Brain microvascular endothelial cell (primary cell): ENCODE results near the gene RFX4.

Experiments
- DNase-seq: peaks from one replicate; pipeline ENCODE4 v3.0.0-alpha.2; 2020
- H3K27ac ChIP-seq: fragments of 250-450 bp; sonication (Bioruptor Pico); 2 replicates; pipeline ENCODE4 v1.5.1; 2020; ENCODE audit warnings: mild to moderate bottlenecking, moderate library complexity
- H3K27me3 ChIP-seq: fragments of 250-450 bp; sonication (Bioruptor Pico); replicated peaks from 2 replicates; pipeline ENCODE4 v1.5.1; 2020; ENCODE audit warnings: mild to moderate bottlenecking
- H3K36me3 ChIP-seq: fragments of 250-450 bp; sonication (Bioruptor Pico); replicated peaks from 2 replicates; pipeline ENCODE4 v1.5.1; 2020; ENCODE audit warnings: mild to moderate bottlenecking
- H3K4me3 ChIP-seq: 2 replicates; pipeline ENCODE4 v1.5.1; 2011; ENCODE audit warnings: low read depth, mild to moderate bottlenecking, control low read depth, low read length, moderate library complexity
- in situ Hi-C: cut with HindIII; loops from 2 replicates; pipeline ENCODE4 v1.10.0; 2017; ENCODE audit warnings: low sequenced_read_pairs, low pct_ligation_motif_present
- TF ChIP-seq, protein P1 (sequence below): IDR thresholded peaks from 2 replicates; pipeline ENCODE4 v1.5.1; 2011; ENCODE audit warnings: low read depth, mild to moderate bottlenecking, moderate library complexity, low read length, control low read depth, inconsistent platforms; ENCODE audit errors: missing control alignments

RFX4 gene

DNA sequence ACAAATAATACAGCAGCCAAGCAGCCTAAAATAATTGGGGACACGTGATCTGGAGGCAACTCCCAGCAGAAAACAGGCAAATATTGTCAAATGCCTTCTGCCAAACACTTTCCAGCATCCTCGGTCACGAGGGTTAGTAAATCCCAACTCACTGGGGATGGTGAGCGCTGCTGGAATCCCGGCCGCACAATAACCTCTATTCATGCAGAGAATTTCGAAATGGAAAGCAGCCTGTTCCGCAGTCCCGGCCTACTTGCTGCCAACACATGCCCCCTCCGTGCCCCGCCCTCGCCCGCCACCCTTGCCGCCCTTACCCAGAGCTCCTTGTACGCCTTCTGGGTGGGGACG, 62.2 kb downstream of the RFX4 start:
- no peaks in the 10 kb centered on the region for H3K36me3 ChIP-seq
- in situ Hi-C loops: no loop called here
- peak overlapping the region; percentile 9 for H3K4me3 ChIP-seq
- TF ChIP-seq, protein P1, sequence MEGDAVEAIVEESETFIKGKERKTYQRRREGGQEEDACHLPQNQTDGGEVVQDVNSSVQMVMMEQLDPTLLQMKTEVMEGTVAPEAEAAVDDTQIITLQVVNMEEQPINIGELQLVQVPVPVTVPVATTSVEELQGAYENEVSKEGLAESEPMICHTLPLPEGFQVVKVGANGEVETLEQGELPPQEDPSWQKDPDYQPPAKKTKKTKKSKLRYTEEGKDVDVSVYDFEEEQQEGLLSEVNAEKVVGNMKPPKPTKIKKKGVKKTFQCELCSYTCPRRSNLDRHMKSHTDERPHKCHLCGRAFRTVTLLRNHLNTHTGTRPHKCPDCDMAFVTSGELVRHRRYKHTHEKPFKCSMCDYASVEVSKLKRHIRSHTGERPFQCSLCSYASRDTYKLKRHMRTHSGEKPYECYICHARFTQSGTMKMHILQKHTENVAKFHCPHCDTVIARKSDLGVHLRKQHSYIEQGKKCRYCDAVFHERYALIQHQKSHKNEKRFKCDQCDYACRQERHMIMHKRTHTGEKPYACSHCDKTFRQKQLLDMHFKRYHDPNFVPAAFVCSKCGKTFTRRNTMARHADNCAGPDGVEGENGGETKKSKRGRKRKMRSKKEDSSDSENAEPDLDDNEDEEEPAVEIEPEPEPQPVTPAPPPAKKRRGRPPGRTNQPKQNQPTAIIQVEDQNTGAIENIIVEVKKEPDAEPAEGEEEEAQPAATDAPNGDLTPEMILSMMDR: no peak
- no peak overlapping the region for H3K27ac ChIP-seq
- no peak for DNase-seq
- peaks cover 5% of the 10 kb centered on the region for H3K27me3 ChIP-seq

DNA sequence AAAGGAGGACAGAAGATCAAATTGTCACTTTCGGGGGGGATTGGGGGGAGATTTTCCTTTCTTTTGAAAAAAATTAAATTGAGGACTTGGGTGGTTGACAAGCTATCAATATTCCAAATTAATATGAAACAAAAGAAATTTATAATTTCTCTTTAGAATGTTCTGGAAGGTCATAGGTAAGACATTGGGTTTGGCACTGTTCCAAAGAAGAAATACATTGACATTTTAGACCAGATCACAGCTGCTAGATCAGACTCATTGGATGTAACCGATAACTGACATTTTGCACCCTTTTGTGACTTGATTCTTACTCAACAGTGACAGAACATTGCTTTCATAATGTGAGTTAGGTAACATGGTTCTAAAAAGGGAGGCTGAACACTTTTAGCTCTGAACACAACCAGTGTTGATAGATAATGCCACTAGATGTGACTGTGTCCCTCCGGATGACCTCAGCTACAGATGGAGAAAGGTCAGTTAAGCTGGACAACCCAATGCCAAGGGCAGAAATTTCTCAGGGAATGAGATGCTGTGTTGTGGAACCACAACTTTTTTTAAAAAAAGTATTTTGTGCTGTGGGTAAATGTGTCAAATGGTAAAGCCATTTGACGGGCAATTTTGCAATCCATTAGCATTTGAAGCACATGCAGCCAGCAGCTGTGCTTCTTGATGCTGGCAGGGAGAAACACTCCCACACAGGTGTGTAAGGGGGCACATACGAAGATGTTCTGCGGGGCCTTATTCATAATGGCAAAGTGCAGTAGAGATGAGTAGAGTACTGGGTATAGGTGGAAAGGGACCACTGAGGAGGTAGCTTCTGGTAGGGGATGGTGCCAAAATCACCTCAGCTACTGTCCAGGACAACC, 62.9 kb downstream of the RFX4 start:
- no peak overlapping the region for H3K27ac ChIP-seq

DNA sequence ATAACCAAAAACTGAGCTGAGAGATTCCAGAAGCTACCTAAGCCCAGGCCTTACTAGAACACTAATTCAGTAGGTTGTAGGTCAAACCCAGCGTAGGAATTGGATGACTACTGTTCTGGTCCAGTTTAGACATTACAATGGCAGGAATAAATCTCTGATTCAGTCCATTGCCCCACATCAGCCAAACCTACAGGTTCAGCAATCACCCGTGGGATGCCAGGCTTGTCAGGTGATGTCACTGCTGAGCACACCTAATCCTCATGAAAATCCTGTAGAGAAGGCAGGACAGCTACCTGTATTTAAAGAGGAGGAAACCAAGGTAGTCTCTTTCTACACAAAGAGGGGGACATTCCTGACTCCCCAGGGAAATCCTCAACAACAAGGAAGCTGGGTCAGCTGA, 63.7 kb downstream of the RFX4 start:
- Histone ChIP-seq H3K4me3 (no peak overlapping the region), H3K36me3 (no peaks in the 10 kb centered on the region), H3K27ac (no peak overlapping the region), H3K27me3 (peaks cover 2% of the 10 kb centered on the region)
- DNase-seq: no peak
- TF ChIP-seq, protein P1: no peak
- in situ Hi-C loops: no loop called here

More for the DNA sequence above, 62.9 kb downstream of the RFX4 start:
- Histone ChIP-seq H3K27me3 (peaks cover 5% of the 10 kb centered on the region), H3K4me3 (peak overlapping the region; percentile 9), H3K36me3 (no peaks in the 10 kb centered on the region)
- TF ChIP-seq, protein P1: no peak
- DNase-seq: no peak
- in situ Hi-C loops: no loop called here

DNA sequence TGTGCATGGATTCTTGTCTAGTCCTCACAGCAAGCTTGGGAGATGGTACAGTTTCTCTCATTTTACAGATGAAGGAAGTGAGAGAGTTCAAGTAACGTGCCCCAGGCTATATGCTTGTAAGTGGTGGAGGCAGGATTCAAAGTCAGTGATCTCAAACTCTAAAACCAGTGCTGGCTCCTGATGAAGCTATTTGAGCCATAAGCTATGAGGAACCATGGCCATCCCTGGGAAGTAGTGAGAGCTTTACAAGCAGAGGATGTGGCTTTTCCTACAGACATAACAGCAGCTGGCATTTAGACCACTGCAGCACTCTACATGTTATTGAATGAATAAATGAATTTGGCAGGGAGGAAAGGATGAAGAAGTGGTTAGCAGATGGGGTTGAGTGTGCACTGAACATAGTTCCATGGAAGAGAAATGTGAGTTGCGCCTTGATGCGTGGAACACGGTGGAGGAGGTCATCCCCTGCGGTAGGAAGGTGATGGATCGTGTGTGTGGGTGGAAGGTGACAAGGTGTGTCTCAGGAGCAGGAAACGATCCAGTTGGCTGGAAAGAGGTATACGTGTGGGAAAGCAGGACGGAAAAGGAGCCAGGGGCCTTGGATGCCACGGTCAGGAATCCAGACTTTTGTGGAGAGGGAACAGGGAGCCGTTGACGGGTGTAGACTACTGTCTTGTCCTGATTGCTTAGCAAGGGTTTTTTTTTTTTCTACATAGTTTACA, 65.2 kb downstream of the RFX4 start:
- H3K27me3 ChIP-seq: peaks cover 2% of the 10 kb centered on the region
- H3K27ac ChIP-seq: no peak overlapping the region
- in situ Hi-C loops: no loop called here
- TF ChIP-seq, protein P1: no peak
- H3K4me3 ChIP-seq: no peak overlapping the region
- H3K36me3 ChIP-seq: no peaks in the 10 kb centered on the region
- DNase-seq: no peak

DNA sequence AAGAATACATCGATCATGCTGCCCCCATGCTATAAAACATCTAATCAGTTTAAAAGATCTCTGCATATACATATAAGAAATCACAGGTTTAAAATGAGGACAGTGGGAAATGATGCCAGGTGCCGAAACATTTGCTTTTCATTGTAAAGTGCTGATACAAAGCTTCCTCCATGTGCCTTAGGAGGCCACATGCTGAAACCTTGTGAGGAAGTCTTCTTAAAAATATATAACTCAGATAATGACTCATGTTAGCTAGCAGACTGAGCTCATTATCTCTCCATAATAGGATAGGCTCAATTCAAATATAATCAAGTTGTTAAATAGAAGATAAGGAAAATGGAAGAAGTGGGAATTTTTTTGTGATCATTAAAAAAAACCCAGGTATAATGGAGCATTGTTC, 65.9 kb downstream of the RFX4 start:
- DNase-seq: no peak
- no peaks in the 10 kb centered on the region for H3K36me3 ChIP-seq
- no peak overlapping the region for H3K27ac ChIP-seq
- no peak overlapping the region for H3K4me3 ChIP-seq
- H3K27me3 ChIP-seq: no peaks in the 10 kb centered on the region
- in situ Hi-C loops: no loop called here
- TF ChIP-seq, protein P1: no peak
